Activated naive CD4-positive, alpha-beta T cell treated with anti-CD3 and anti-CD28 coated beads, Interleukin-2, amount 10 ng/mL, durations not matched to agents 7 days and 5 days (primary cell): Measurements from ENCODE around the gene GIPC2.

Source experiments
- CTCF ChIA-PET: fragments of 350-600 bp; sonication (Branson Sonifier 250); formaldehyde crosslinking; loops from one replicate; lab custom pipeline; 2021; ENCODE audit warnings: antibody characterized with exemption; lab: Charles Lee
- DNase-seq: peaks from one replicate; pipeline ENCODE4 v3.0.0-alpha.2; 2020
- H3K27ac Mint-ChIP-seq: one replicate; pipeline ENCODE4 v1.8.0; 2021; ENCODE audit warnings: mild to moderate bottlenecking, moderate library complexity, mixed read lengths
- H3K27me3 Mint-ChIP-seq: one replicate; pipeline ENCODE4 v1.8.0; 2021; ENCODE audit warnings: mild to moderate bottlenecking, mixed read lengths
- H3K36me3 Mint-ChIP-seq: one replicate; pipeline ENCODE4 v1.8.0; 2021; ENCODE audit warnings: mixed read lengths
- H3K4me1 Mint-ChIP-seq: one replicate; pipeline ENCODE4 v1.8.0; 2021; ENCODE audit warnings: mixed read lengths
- H3K4me3 Mint-ChIP-seq: one replicate; pipeline ENCODE4 v1.8.0; 2021; ENCODE audit warnings: mild to moderate bottlenecking, moderate library complexity, mixed read lengths
- H3K9me3 Mint-ChIP-seq: one replicate; pipeline ENCODE4 v1.8.0; 2021; ENCODE audit warnings: mixed read lengths

The GIPC2 gene

DNA sequence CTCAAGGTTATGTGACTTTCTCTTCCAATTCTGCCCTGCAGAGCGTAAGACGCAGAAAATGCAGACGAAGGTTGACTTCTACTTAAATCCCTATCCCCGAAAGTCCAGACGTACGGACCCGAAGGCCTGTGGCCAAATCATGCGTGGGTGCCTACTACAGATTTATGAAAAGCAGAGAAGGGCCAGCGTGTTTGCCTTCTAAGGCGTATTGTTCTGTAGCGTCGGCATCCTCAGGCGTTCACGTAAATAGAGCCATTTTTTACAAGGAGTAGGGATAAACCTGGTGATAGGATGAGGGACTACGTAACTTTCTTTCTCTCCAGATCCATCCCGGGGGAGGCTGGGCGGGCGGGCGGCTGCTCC, 222 bp upstream of the GIPC2 start:
- no peaks in the 10 kb centered on the region for H3K36me3 Mint-ChIP-seq
- H3K4me1 Mint-ChIP-seq: peaks cover 32% of the 10 kb centered on the region
- no peak overlapping the region for H3K27ac Mint-ChIP-seq
- H3K9me3 Mint-ChIP-seq: no peaks in the 10 kb centered on the region
- H3K4me3 Mint-ChIP-seq: peak overlapping the region; percentile 67
- peaks cover 50% of the 10 kb centered on the region for H3K27me3 Mint-ChIP-seq
- no peak for DNase-seq
- CTCF ChIA-PET: no interaction called here

DNA sequence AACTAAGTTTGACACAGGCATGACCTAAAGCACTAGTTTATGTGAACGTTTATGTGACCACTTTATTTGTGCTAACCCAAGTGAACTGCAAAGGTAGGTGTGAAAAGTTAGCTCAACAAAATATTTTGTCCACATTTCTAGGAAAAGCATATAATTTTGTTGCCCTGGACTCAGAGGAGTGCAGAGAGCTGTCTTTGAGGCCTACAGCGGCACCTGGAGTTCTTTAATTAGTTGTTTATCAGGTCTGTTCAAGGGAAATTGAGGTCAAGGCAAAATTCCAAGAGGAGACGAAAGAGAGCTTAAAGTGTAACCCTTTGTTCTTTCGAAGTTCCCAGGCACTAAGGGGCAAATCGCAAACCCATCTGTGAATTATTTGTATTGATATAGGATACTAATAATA, 1.3 kb downstream of the GIPC2 start:
- no peaks in the 10 kb centered on the region for H3K9me3 Mint-ChIP-seq
- no peaks in the 10 kb centered on the region for H3K36me3 Mint-ChIP-seq
- no peak overlapping the region for H3K27ac Mint-ChIP-seq
- peaks cover 26% of the 10 kb centered on the region for H3K4me1 Mint-ChIP-seq
- H3K27me3 Mint-ChIP-seq: peaks cover 54% of the 10 kb centered on the region
- no peak for DNase-seq
- peak overlapping the region; percentile 72 for H3K4me3 Mint-ChIP-seq
- CTCF ChIA-PET: no interaction called here

DNA sequence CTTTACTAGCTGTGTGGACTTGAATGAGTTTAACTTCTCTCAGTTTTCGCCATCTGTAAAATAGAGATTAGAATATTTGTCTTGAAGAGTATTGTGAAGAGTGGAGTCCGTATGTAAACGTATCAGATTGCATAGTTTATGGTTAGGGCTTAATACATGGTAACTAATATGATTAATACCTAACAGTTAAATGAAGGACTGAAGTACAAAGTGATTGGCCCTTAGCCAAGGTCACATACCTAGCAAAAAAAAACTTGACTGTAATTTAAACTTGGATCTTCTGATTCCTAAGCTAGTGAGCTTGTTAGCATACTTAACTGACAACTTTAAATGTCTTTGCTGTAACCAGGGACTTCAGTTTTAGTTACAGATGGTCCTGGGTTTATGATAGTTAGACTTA, 1.9 kb downstream of the GIPC2 start:
- no peaks in the 10 kb centered on the region for H3K36me3 Mint-ChIP-seq
- DNase-seq: no peak
- H3K27me3 Mint-ChIP-seq: peaks cover 53% of the 10 kb centered on the region
- H3K4me1 Mint-ChIP-seq: peaks cover 26% of the 10 kb centered on the region
- CTCF ChIA-PET: no interaction called here
- H3K4me3 Mint-ChIP-seq: no peak overlapping the region
- no peaks in the 10 kb centered on the region for H3K9me3 Mint-ChIP-seq
- no peak overlapping the region for H3K27ac Mint-ChIP-seq

DNA sequence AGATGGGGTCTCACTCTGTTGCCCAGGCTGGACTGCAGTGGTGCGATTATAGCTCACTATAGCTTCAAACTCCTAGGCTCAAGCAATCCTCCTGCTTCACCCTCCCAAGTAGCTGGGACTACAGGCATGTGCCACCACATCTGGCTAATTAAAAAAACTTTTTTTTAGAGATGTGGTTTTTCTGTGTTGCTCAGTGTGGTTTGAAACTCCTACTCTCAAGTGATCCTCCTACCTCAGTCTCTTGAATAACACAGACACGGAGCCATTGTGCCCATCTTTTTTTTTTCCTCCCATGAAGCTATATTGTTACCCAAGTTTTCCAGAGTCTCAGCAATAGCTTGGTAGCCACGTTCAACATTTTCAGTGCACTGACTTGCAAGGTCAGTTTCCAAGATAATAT, 2.7 kb downstream of the GIPC2 start:
- peaks cover 26% of the 10 kb centered on the region for H3K4me1 Mint-ChIP-seq
- CTCF ChIA-PET: no interaction called here

DNA sequence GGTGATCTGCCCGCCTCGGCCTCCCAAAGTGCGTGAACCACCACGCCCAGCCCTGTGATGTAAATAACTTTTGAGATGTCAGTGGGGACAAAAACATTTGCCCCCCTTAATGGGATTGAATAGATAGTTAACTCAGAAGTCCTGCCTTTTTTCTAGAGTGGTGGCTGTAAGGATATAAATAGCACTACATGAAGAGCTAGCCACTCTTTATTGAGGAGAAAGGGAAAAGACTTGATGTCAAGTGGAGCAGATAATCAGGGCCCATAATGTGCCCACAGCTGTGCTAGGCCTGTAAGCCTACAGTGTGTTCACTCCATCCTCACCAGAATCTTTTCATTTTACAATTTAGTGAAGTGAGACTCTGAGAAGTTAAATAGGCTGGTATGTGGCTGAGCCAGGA, 3.6 kb downstream of the GIPC2 start:
- H3K27me3 Mint-ChIP-seq: peaks cover 37% of the 10 kb centered on the region
- no peak for DNase-seq
- CTCF ChIA-PET: no interaction called here
- H3K4me1 Mint-ChIP-seq: peaks cover 26% of the 10 kb centered on the region
- no peak overlapping the region for H3K27ac Mint-ChIP-seq
- H3K36me3 Mint-ChIP-seq: no peaks in the 10 kb centered on the region
- no peaks in the 10 kb centered on the region for H3K9me3 Mint-ChIP-seq
- H3K4me3 Mint-ChIP-seq: no peak overlapping the region

More for the DNA sequence above, 2.7 kb downstream of the GIPC2 start:
- Mint-ChIP-seq H3K36me3 (no peaks in the 10 kb centered on the region), H3K27me3 (peaks cover 46% of the 10 kb centered on the region), H3K27ac (no peak overlapping the region), H3K4me3 (no peak overlapping the region), H3K9me3 (no peaks in the 10 kb centered on the region)
- no peak for DNase-seq

DNA sequence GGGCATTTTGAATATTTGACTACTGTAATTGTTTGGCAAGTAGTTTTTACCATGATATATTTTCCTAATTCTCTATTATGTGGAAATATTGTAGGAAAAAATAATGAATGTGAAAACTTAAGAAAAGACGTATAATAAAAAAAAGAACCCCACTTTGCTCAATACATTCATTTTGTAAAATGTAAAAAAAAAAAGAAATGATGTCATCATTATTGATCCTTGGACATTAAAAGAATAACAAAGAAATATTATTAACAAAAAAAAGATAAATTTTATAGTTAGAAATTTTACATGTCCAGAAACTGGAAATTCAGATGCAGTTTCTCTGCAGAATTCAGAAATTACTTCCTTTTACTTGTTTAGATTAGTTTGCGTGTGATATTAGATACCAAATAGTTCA, 5.2 kb downstream of the GIPC2 start:
- Mint-ChIP-seq H3K27ac (no peak overlapping the region), H3K4me3 (no peak overlapping the region), H3K9me3 (peaks cover 5% of the 10 kb centered on the region), H3K27me3 (peaks cover 21% of the 10 kb centered on the region), H3K4me1 (peaks cover 16% of the 10 kb centered on the region), H3K36me3 (no peaks in the 10 kb centered on the region)
- no peak for DNase-seq
- CTCF ChIA-PET: no interaction called here

DNA sequence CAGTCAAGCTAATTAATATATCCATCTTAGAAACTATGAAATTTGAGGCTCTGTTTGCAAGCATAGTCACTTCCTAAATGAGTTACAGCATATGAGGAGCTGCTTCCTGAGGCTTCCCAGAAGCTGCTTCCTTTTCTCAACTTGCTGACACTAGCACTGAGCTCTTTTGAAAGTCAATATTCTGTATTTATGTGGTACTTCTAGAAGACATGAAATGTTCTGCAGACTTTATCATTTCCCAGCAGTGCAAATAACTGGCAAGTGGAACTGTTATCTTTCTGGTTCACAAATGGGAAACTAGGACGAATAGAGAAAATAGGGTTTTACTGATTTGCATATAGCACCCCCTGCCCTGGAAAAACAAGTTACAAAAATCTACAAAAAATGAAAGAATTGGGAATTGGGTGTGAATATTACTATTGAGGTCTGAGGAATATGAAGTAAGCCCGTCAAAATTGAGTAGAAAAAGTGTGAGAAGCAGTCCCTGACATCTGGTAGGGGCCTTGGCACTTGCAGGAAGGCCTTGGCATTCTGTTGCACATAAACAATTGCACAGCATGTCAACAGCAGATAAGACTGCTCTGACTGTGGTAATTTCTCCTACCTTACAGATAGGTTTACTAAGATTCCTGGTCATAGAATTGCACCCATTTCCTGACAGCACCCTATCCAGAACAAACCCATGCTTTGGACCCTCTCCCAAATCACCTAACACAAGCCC, 7.1 kb downstream of the GIPC2 start:
- H3K36me3 Mint-ChIP-seq: no peaks in the 10 kb centered on the region
- CTCF ChIA-PET: interaction anchor here (1.1 kb wide), 1 partner anchor 11 kb away, joined by 3 read pairs; no protein-coding TSS in a partner anchor
- no peak for DNase-seq
- peak overlapping the region; percentile 30 for H3K27ac Mint-ChIP-seq
- peaks cover 9% of the 10 kb centered on the region for H3K27me3 Mint-ChIP-seq
- peaks cover 5% of the 10 kb centered on the region for H3K9me3 Mint-ChIP-seq
- peaks cover 5% of the 10 kb centered on the region for H3K4me1 Mint-ChIP-seq
- no peak overlapping the region for H3K4me3 Mint-ChIP-seq

DNA sequence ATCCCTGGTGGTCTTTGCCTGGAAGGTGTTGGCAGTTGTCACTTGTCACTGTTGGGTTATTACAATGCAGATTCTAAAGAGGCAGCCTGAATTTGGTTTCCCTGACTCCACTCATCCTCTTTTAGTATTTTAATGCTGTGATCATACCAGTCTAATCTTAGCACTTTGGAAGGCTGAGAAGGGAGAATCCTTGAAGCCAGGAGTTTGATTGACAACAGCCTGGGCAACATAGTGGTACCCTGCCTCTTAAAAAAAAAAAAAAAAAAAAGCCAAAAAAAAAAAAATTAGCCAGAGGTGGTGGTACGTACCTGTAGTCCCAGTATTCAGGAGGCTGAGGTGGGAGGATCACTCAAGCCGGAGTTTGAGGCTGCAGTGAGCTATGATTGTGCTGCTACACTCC, 7.7 kb downstream of the GIPC2 start:
- H3K27me3 Mint-ChIP-seq: peaks cover 6% of the 10 kb centered on the region
- no peak for DNase-seq
- peaks cover 4% of the 10 kb centered on the region for H3K4me1 Mint-ChIP-seq
- no peak overlapping the region for H3K27ac Mint-ChIP-seq
- H3K4me3 Mint-ChIP-seq: no peak overlapping the region
- H3K9me3 Mint-ChIP-seq: peaks cover 5% of the 10 kb centered on the region
- H3K36me3 Mint-ChIP-seq: no peaks in the 10 kb centered on the region
- CTCF ChIA-PET: no interaction called here

DNA sequence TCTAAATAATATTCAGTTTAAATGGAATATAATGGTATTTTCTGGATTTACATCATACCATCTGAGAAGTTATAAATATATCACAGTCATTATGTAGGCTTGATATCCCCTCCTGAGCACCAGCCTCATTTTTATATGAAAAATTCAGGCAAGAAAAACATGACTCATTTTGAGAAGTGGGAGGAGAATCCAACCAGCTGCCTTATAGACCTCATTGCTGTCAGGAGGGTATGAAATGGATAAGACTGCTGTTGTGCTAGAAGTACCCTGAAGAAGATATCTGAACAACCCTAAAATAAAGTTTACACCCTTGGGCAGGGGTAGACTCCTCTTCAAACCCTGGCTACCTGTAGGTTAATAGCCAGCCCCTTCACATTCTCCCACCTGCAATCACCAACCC, 8.8 kb downstream of the GIPC2 start:
- no peak for DNase-seq
- peaks cover 2% of the 10 kb centered on the region for H3K4me1 Mint-ChIP-seq
- no peaks in the 10 kb centered on the region for H3K36me3 Mint-ChIP-seq
- H3K27ac Mint-ChIP-seq: no peak overlapping the region
- no peak overlapping the region for H3K4me3 Mint-ChIP-seq
- peaks cover 5% of the 10 kb centered on the region for H3K9me3 Mint-ChIP-seq
- CTCF ChIA-PET: no interaction called here
- H3K27me3 Mint-ChIP-seq: peaks cover 7% of the 10 kb centered on the region

DNA sequence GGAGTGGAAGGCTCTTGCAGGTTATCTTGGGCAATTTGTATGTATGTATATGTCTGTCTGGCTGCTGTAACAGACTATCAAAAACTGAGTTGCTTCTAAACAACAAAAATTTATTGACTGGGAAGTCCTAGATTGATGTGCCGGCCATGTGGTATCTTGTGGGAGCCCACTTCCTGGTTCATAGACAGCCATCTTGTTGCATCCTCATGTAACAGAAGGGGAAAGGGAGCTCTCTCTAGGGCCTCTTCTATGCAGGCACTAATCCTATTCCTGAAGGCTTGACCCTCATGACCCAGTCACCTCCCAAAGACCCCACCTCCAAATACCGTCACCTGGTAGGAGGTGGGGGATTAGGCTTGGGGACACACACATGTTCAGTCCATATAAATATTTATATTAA, 9.2 kb downstream of the GIPC2 start:
- peaks cover 2% of the 10 kb centered on the region for H3K4me1 Mint-ChIP-seq
- H3K9me3 Mint-ChIP-seq: peaks cover 5% of the 10 kb centered on the region
- H3K27me3 Mint-ChIP-seq: peaks cover 8% of the 10 kb centered on the region
- no peak overlapping the region for H3K4me3 Mint-ChIP-seq
- no peak for DNase-seq
- H3K27ac Mint-ChIP-seq: no peak overlapping the region
- CTCF ChIA-PET: no interaction called here
- H3K36me3 Mint-ChIP-seq: no peaks in the 10 kb centered on the region

DNA sequence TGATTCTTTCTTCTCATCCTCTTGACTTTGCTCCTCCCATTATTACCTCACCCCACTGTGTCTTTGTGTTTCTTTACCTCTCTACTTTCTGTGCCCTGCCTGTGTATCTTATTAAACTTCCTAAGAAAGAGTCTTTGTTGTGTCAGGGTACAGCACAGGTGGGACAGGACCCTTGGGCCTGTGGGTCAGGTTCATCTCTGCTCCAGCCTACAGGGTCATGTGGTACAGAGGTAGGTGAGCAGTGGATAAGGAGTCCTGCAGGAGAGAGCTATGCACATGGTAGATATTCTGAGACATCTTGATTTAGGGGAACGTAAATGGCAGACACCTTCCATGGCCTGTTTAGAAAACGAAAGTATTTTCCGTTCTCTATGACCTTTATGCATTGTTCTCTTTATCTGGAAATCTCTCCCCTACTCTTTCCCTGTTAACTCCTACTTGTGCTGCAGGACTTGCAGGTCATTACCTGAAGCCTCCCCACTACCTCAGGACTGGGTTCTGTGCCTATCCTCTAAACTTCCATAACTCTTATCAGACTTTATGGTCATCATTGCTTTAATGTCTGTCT, 9.9 kb downstream of the GIPC2 start:
- Mint-ChIP-seq H3K9me3 (peaks cover 5% of the 10 kb centered on the region), H3K36me3 (no peaks in the 10 kb centered on the region), H3K4me3 (no peak overlapping the region), H3K27me3 (peaks cover 10% of the 10 kb centered on the region), H3K27ac (no peak overlapping the region), H3K4me1 (peaks cover 2% of the 10 kb centered on the region)
- DNase-seq: no peak
- CTCF ChIA-PET: no interaction called here

DNA sequence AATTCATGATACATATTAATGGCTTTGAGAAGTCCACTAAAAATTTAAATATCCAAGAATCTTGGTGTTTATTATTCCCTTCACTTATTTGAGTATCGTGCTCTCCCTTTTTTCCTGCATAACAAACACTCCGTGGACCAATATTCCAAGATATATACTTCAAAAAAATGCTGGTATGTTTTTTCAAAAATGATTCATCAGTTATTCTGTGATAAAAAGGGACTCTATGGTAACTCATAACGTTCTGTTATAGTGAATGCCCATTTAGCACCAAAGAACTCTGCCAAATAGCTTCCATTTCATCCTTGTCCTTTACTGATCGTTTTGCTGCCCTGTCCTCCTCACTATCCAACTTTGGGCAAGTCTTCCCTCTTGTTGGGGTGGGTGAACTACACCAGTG, 12.9 kb downstream of the GIPC2 start:
- CTCF ChIA-PET: no interaction called here
- Mint-ChIP-seq H3K9me3 (peaks cover 5% of the 10 kb centered on the region), H3K36me3 (no peaks in the 10 kb centered on the region), H3K27me3 (peaks cover 10% of the 10 kb centered on the region), H3K27ac (no peak overlapping the region), H3K4me3 (no peak overlapping the region), H3K4me1 (peaks cover 2% of the 10 kb centered on the region)
- DNase-seq: no peak

DNA sequence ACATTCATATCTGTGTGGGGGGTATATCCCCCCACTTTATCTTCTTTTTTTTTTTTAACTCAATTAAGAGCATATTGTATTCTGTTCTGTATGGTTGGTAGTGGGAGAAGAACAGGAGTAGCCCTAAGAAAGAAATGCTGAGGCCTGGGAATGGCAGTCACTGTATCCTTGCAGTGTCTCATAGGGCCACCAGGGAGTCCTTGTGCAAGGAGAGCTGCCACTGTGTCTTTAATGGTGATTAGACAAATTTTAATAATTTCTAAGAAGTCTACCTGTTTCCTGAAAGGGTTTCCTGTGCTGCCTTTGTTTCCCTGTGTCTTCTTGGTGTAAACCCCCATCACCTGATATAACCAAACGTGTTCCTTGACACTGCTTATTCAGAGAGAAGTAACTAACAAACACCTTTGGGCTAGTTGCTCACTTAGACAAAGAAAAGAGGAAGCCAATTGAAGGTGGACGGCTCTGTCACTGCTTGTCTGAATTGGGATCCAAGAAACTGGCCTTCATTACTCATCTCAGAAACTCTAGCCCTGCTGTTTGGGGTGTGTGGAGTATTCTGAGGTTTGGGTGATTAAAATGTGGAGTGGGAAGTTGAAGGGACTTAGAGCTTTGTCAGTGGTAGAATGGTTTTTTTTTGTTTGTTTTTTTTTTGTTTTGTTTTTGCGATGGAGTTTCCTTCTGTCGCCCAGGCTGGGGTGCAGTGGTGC, 15.2 kb downstream of the GIPC2 start:
- no peak for DNase-seq
- no peak overlapping the region for H3K27ac Mint-ChIP-seq
- H3K9me3 Mint-ChIP-seq: no peaks in the 10 kb centered on the region
- H3K36me3 Mint-ChIP-seq: no peaks in the 10 kb centered on the region
- H3K27me3 Mint-ChIP-seq: peaks cover 10% of the 10 kb centered on the region
- CTCF ChIA-PET: no interaction called here
- no peaks in the 10 kb centered on the region for H3K4me1 Mint-ChIP-seq
- H3K4me3 Mint-ChIP-seq: no peak overlapping the region

DNA sequence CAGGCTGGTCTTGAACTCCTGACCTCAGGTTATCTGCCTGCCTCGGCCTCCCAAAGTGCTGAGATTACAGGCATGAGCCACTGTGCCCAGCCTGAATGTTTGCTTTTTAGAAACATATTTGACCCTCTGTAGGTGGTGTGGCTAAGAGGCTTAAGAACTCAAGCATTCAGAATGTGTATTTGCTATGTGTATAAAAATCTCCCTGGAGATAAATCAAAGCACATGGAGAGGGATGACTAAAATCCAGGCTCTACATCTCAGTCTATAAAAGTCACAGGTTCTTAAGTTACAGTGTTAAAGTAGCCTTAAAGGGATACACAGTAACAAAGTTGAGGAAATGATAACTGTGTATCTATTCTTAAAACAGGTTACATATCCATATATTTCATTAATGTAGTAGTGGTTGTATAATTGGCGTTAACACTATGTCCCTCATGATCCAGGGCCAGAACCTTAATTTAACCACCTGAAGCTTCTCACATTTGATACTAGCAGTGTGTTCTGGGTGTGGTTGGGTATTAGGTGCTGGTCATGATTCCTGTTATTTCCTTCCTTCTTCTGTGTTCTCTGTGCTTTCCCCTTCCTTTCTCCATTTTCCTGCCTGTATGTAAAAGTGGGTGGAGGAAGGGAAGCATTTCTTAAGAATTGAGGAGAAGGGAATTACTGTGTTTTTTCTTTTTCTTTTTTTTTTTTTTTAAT, 16.2 kb downstream of the GIPC2 start:
- no peaks in the 10 kb centered on the region for H3K4me1 Mint-ChIP-seq
- no peaks in the 10 kb centered on the region for H3K9me3 Mint-ChIP-seq
- H3K4me3 Mint-ChIP-seq: no peak overlapping the region
- H3K36me3 Mint-ChIP-seq: no peaks in the 10 kb centered on the region
- DNase-seq: no peak
- CTCF ChIA-PET: no interaction called here
- no peak overlapping the region for H3K27ac Mint-ChIP-seq
- H3K27me3 Mint-ChIP-seq: peaks cover 10% of the 10 kb centered on the region
